GM18526 (cell line): Measurements from ENCODE around the gene RDH11.

Experiments
- POLR2A ChIP-seq: IDR thresholded peaks from 3 replicates; pipeline ENCODE4 v1.6.1; 2011; ENCODE audit not compliant: insufficient read length; ENCODE audit errors: extremely low read depth

RDH11 gene

GRCh38 chr14:67695394-67695949 is at the start of gene RDH11:
Gene RDH11, minus strand, starts transcription at chr14:67695764. Its CDS starts 61 bp downstream, at chr14:67695703.
- peak; percentile 90 for TF ChIP-seq POLR2A

DNA sequence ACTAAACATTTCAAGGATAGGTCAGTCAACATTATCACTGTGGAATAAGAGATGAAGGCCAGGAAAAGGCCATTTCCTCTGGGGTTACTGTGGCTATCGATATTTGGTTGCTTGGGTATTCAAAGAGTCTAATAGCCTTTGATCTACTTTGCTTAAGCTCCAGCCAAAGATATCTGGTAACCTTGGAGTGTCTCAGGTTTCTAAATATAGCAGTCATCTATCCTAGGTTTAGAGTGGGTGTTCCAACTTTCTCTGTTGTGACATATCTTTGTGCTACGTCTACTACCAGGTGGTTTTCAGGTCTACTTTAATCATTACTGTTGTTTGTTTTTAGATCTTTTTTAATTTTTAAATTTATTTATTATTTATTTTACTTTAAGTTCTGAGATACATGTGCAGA is 48.5 kb upstream of the RDH11 start:
- TF ChIP-seq POLR2A = no peak

GRCh38 chr14:67738740-67739504 is 43.4 kb upstream of the RDH11 start:
- no peak for TF ChIP-seq POLR2A

DNA sequence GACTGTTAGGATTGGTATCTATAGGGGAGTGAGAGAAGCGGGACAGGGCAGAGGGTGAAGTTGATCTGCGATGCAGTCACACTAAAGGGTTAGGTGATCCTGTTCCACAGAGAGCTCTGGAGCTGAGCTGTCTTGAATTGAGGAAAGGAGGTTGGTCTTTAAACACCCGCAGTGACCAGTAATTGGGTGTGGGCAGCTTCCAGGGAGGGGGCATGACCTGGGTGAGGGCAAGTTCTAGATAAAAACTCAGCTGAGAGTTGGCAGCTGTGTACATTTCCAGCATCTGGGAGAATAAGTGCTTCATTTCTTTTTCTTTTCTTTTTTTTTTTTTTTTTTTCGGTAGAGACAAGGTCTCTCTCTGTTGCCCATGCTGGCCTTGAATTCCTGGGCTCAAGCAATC is 41.2 kb upstream of the RDH11 start:
- no peak for TF ChIP-seq POLR2A

DNA sequence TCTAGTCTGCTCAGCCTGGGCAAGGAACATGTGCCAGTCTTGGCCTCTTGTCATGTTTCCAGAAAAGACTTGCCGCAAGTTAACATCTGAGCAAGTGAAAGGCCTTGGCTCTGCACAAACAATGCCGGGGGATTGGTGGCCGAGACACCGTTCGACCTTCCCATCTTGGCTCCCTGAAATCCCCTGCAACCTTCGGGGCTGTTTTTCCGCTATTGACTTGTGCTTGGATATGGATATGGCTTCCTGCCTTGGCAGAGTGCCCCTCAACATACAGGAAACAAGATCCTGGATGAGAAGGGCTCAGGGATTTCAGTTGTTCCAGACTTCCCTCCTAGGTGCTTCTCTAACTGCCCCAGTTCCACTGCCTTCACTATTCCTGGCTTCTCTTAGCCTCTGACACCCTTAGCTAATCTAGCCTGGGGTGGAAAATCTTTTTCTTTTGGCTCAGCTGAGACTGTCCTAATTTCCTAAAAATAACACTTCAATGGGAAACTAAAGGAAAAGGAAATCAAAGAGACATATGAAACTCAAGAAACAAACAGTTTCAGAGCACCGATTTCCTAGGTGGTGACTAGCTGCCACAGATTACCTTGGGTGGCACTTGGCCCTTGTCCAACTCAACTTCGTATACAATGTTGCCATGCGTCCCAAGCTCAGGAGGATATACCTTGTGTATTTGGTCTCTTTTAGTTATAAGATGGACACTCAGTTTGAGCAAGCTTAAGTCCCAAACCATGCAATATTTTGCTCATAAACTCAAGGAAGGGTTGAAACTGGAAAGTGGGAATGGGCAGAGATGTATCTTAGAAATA is 40.0 kb upstream of the RDH11 start:
- no peak for TF ChIP-seq POLR2A

GRCh38 chr14:67734675-67735074 is 39.1 kb upstream of the RDH11 start:
- no peak for TF ChIP-seq POLR2A

DNA sequence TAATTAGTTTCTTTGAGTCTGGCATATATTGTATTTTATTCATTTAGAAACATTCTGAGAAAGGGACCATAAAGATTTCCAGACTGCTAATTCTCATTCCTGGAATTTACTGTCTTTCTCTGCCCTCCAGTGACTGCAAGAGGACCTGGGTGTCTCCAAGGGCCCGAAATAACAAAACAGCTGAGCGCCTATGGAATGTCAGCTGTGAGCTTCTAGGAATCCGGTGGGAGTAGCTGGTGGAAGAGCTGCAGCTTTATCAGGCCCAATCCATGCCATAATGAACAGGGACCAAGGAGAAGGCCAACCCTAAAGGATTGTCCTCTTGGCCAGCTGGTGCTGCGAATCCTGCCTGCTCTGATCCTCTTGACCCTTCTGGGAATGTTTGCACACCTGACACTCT is 38.1 kb upstream of the RDH11 start:
- no peak for TF ChIP-seq POLR2A

DNA sequence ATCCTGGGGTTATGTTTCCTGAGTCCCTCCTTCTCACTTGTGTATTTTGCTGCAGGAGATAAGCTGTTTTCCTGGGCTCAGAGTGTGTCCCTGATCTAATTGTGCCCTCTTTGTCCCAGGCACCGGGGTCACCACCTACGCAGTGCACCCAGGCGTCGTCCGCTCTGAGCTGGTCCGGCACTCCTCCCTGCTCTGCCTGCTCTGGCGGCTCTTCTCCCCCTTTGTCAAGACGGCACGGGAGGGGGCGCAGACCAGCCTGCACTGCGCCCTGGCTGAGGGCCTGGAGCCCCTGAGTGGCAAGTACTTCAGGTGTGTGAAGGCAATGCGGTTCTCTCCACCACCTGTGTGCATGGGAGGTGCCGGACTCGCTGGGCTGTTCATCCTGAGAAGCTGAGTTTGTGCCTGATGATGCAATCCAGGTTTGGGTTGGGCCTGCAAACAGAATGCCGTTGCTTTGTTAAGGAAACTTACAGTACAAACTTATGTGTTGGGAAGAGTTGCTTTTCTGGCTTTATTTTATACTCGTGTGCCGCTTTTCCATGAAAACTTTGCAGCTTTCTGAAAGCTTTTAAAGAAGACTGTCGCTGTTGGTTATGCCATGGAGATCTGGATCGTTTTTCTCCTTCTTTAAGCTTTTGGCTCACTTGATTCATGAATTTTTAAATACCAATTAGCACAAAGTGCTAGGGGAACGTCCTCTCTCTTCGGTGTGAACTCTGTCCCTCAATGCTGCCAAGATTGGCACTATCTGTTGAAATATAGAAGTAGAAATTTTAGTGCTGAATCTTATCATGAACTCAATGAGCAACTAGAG is 33.7 kb upstream of the RDH11 start:
- TF ChIP-seq POLR2A = no peak

- no peak for TF ChIP-seq POLR2A
Observed at GRCh38 chr14:67728258-67728657, 32.7 kb upstream of the RDH11 start.

GRCh38 chr14:67727361-67727760 is 31.8 kb upstream of the RDH11 start:
- no peak for TF ChIP-seq POLR2A

GRCh38 chr14:67725171-67725570 is 29.6 kb upstream of the RDH11 start:
- no peak for TF ChIP-seq POLR2A

DNA sequence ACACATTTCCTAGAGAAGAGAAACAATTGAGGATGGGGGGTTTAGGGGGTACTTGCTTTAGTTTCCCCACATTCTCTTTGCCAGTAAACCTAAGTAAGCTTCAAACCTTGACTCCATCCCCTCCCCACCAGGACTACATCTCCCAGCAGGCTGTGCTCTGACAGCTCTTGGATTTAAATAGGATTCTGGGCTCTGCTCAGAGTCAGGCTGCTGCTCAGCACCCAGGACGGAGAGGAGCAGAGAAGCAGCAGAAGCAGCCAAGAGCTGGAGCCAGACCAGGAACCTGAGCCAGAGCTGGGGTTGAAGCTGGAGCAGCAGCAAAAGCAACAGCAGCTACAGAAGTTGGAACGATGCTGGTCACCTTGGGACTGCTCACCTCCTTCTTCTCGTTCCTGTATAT is 26.7 kb upstream of the RDH11 start:
- TF ChIP-seq POLR2A = no peak

- no peak for TF ChIP-seq POLR2A
Observed at GRCh38 chr14:67721875-67722274, 26.3 kb upstream of the RDH11 start.

DNA sequence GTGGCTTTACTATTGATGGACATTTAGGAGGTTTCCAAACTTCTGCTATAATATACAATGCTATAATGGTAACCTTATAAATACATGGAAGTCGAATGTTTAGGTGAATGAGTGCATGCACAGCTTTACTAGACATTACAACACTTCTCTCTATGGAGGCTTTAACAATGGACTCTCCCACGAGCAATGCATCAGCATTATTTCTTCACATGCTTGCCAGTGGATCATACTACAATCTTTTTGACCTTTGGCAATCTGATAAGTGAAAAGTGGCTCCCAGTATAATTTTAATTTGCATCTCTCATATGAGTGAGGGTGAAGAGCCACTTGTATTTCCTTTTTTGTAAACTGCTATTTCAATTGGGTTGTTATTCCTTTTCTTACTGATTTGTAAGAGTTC is 24.3 kb upstream of the RDH11 start:
- no peak for TF ChIP-seq POLR2A

DNA sequence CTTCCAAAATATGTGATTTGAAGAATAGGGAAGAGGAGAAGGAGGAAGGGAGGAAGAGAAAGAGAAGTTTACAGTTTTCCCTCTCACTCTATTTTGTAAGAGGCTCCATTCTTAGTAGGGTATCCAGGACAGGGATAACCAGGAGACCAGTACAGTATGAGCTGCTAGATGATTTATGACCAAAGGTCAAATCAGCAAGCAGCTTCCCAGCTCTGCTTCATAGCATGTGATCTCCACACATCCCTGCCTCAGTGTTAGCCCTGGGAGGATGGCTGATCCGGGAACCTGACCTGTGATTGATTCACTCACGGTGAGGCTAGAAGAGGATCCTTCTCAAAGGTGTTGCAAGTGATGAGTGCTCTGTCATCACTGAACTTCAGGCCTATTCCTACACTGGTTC is 22.7 kb upstream of the RDH11 start:
- TF ChIP-seq POLR2A = no peak
